GM23248 (cell line): ENCODE results near the gene NOS2. TPM values are rescaled to one million over a fixed set of nuclear protein-coding genes. Genes with fewer than 3 reads are reported as not detected.

Source experiments
- DNase-seq: peaks from one replicate; pipeline ENCODE4 v3.0.0-alpha.2; 2015
- H2AFZ ChIP-seq: fragments of 200-600 bp; sonication (generic); 2 replicates; pipeline ENCODE4 v1.6.1; 2016; ENCODE audit warnings: antibody characterized with exemption
- H3F3A ChIP-seq: fragments of 200-600 bp; sonication (generic); 2 replicates; pipeline ENCODE4 v1.6.1; 2016; ENCODE audit warnings: mild to moderate bottlenecking, antibody characterized with exemption, mixed run types; ENCODE audit not compliant: insufficient read depth
- H3K27ac ChIP-seq: fragments of 200-600 bp; sonication (generic); 2 replicates; pipeline ENCODE4 v1.5.1; 2016; ENCODE audit warnings: mild to moderate bottlenecking
- H3K27me3 ChIP-seq: fragments of 200-600 bp; sonication (generic); replicated peaks from 2 replicates; pipeline ENCODE4 v1.6.1; 2016; ENCODE audit warnings: mild to moderate bottlenecking; ENCODE audit not compliant: insufficient read depth
- H3K36me3 ChIP-seq: fragments of 200-600 bp; sonication (generic); 2 replicates; pipeline ENCODE4 v1.6.1; 2016; ENCODE audit warnings: low read depth, mild to moderate bottlenecking
- H3K4me1 ChIP-seq: fragments of 200-600 bp; sonication (generic); 2 replicates; pipeline ENCODE4 v1.6.1; 2016; ENCODE audit warnings: mild to moderate bottlenecking; ENCODE audit not compliant: insufficient read depth
- H3K4me2 ChIP-seq: fragments of 200-600 bp; sonication (generic); one replicate; pipeline ENCODE4 v1.6.1; 2016; ENCODE audit warnings: mild to moderate bottlenecking; ENCODE audit not compliant: unreplicated experiment
- H3K4me3 ChIP-seq: fragments of 200-600 bp; sonication (generic); 2 replicates; pipeline ENCODE4 v1.5.1; 2016; ENCODE audit warnings: mild to moderate bottlenecking
- H3K79me2 ChIP-seq: fragments of 200-600 bp; sonication (generic); 2 replicates; pipeline ENCODE4 v1.6.1; 2016; ENCODE audit warnings: mild to moderate bottlenecking; ENCODE audit not compliant: insufficient read depth
- H3K9ac ChIP-seq: fragments of 200-600 bp; sonication (generic); 2 replicates; pipeline ENCODE4 v1.6.1; 2016; ENCODE audit warnings: mild to moderate bottlenecking
- H3K9me2 ChIP-seq: fragments of 200-600 bp; sonication (generic); 2 replicates; pipeline ENCODE4 v1.6.1; 2016; ENCODE audit warnings: mixed run types, mild to moderate bottlenecking, moderate library complexity; ENCODE audit not compliant: insufficient read depth
- H3K9me3 ChIP-seq: fragments of 200-600 bp; sonication (generic); one replicate; pipeline ENCODE4 v1.6.1; 2017; ENCODE audit warnings: low read depth
- H4K20me1 ChIP-seq: fragments of 200-600 bp; sonication (generic); 2 replicates; pipeline ENCODE4 v1.6.0; 2016; ENCODE audit not compliant: insufficient read depth
- EZH2 ChIP-seq: fragments of 200-600 bp; sonication (generic); IDR thresholded peaks from 2 replicates; pipeline ENCODE4 v1.6.1; 2018; ENCODE audit warnings: antibody characterized with exemption, mild to moderate bottlenecking; ENCODE audit not compliant: insufficient read depth, poor library complexity, severe bottlenecking
- EZH2phosphoT487 ChIP-seq: fragments of 200-600 bp; sonication (generic); IDR thresholded peaks from 2 replicates; pipeline ENCODE4 v1.6.1; 2018; ENCODE audit warnings: antibody characterized with exemption, moderate library complexity, mild to moderate bottlenecking, low read depth; ENCODE audit not compliant: insufficient read depth
- WGBS, 2 experiments: methylation state at CpG; one replicate each; pipeline ENCODE4 v1.1.6; 2015 to 2017; ENCODE audit warnings: low lambda C conversion rate in 2 of 2, low coverage in 1 of 2; ENCODE audit errors: missing lambda C conversion rate in 2 of 2; 5-methylcytosine and 5-hydroxymethylcytosine counted together
- in situ Hi-C: fragments of 300-500 bp; cut with MboI; formaldehyde crosslinking; loops from 2 replicates; pipeline ENCODE4 v1.15.0; 2020
- polyA plus RNA-seq: library from polyadenylated mRNA; unstranded; fragments of >200 nt; fragmentation: Nextera tagmentation; extraction: Ambion mirVana; gene quantifications from 2 replicates; pipeline ENCODE4 v1.2.1, GENCODE V29; 2016
- total RNA-seq: library from RNA; depleted of rRNA; stranded (reverse); fragments of >200 nt; shearing (Covaris generic); gene quantifications from 2 replicates; pipeline ENCODE4 v1.2.3, GENCODE V29; 2014

NOS2 gene
- total and polyA plus RNA-seq, 2 experiments from 2014 or later, result not detected

- H3K4me1 ChIP-seq, result no peaks in the 10 kb centered on the region
- H3K9me2 ChIP-seq, result no peaks in the 10 kb centered on the region
- H2AFZ ChIP-seq, result no peak overlapping the region
- H3K79me2 ChIP-seq, result no peaks in the 10 kb centered on the region
- H3K4me2 ChIP-seq, result no peak overlapping the region
- DNase-seq, result no peak
- no peaks in the 10 kb centered on the region for H3K9me3 ChIP-seq
- WGBS, 2 experiments, result 74 to 78% methylated on average over 17 of the region's 17 CpGs
- no peaks in the 10 kb centered on the region for H3K36me3 ChIP-seq
- no peaks in the 10 kb centered on the region for H3F3A ChIP-seq
- in situ Hi-C loops, result loop anchor here (10.0 kb wide), 1 partner anchor 67 kb away; no protein-coding TSS in a partner anchor
- no peak overlapping the region for H3K9ac ChIP-seq
- no peak for TF ChIP-seq EZH2phosphoT487
- TF ChIP-seq EZH2, result no peak
- no peaks in the 10 kb centered on the region for H4K20me1 ChIP-seq
- no peak overlapping the region for H3K27ac ChIP-seq
- H3K4me3 ChIP-seq, result no peak overlapping the region
- no peaks in the 10 kb centered on the region for H3K27me3 ChIP-seq
Observed at GRCh38 chr17:27807567-27808470, 7.5 kb upstream of the NOS2 start.

GRCh38 chr17:27805520-27806146, 5.3 kb upstream of the NOS2 start:
- H3K27ac ChIP-seq, result no peak overlapping the region
- TF ChIP-seq EZH2, result no peak
- TF ChIP-seq EZH2phosphoT487, result no peak
- H3K4me3 ChIP-seq, result peak overlapping the region; percentile 67
- peak overlapping the region; percentile 99 for H2AFZ ChIP-seq
- H3K4me1 ChIP-seq, result no peaks in the 10 kb centered on the region
- in situ Hi-C loops, result loop anchor here (10.0 kb wide), 1 partner anchor 69 kb away; no protein-coding TSS in a partner anchor
- WGBS, 2 experiments, result 1 to 2% methylated on average over 14 of the region's 14 CpGs
- peak; percentile 83 for DNase-seq
- H3K9ac ChIP-seq, result peak overlapping the region; percentile 66
- no peaks in the 10 kb centered on the region for H3K79me2 ChIP-seq
- H4K20me1 ChIP-seq, result no peaks in the 10 kb centered on the region
- no peaks in the 10 kb centered on the region for H3K27me3 ChIP-seq
- no peaks in the 10 kb centered on the region for H3K9me3 ChIP-seq
- H3K36me3 ChIP-seq, result no peaks in the 10 kb centered on the region
- peak overlapping the region; percentile 74 for H3K4me2 ChIP-seq
- H3K9me2 ChIP-seq, result no peaks in the 10 kb centered on the region
- H3F3A ChIP-seq, result no peaks in the 10 kb centered on the region

- TF ChIP-seq EZH2 (no peak), EZH2phosphoT487 (no peak)
- Histone ChIP-seq H4K20me1 (no peaks in the 10 kb centered on the region), H3K27me3 (peaks cover 12% of the 10 kb centered on the region), H3K4me3 (no peak overlapping the region), H3K9ac (no peak overlapping the region), H3K36me3 (no peaks in the 10 kb centered on the region), H3K27ac (no peak overlapping the region), H3K79me2 (no peaks in the 10 kb centered on the region), H3F3A (no peaks in the 10 kb centered on the region), H2AFZ (no peak overlapping the region), H3K9me2 (no peaks in the 10 kb centered on the region), H3K9me3 (no peaks in the 10 kb centered on the region), H3K4me1 (no peaks in the 10 kb centered on the region), H3K4me2 (no peak overlapping the region)
- in situ Hi-C loops, result loop anchor here (10.0 kb wide), 1 partner anchor 71 kb away; no protein-coding TSS in a partner anchor
- no peak for DNase-seq
- 52 to 57% methylated on average over 10 of the region's 10 CpGs for WGBS, 2 experiments
Observed at GRCh38 chr17:27804113-27804512, 3.8 kb upstream of the NOS2 start.

GRCh38 chr17:27802962-27803680, 2.8 kb upstream of the NOS2 start:
- WGBS, 2 experiments, result 52 to 53% methylated on average over 7 of the region's 7 CpGs
- Histone ChIP-seq H3K4me2 (no peak overlapping the region), H3K9ac (no peak overlapping the region), H3K4me1 (no peaks in the 10 kb centered on the region), H4K20me1 (no peaks in the 10 kb centered on the region), H3K27ac (no peak overlapping the region), H3K79me2 (no peaks in the 10 kb centered on the region), H3F3A (no peaks in the 10 kb centered on the region), H3K36me3 (no peaks in the 10 kb centered on the region), H3K4me3 (no peak overlapping the region), H3K9me2 (no peaks in the 10 kb centered on the region), H2AFZ (no peak overlapping the region), H3K27me3 (peaks cover 20% of the 10 kb centered on the region), H3K9me3 (no peaks in the 10 kb centered on the region)
- DNase-seq, result no peak
- in situ Hi-C loops, result loop anchor here (10.0 kb wide), 1 partner anchor 72 kb away; no protein-coding TSS in a partner anchor
- TF ChIP-seq EZH2, result no peak
- TF ChIP-seq EZH2phosphoT487, result no peak
